A549 (cell line): Measurements from ENCODE around the gene ARHGAP5. TPM values are rescaled to one million over a fixed set of nuclear protein-coding genes. Genes with fewer than 3 reads are reported as not detected.
A peak's percentile ranks its signal among the peaks of the same experiment; 100 is the strongest.

ENCODE experiments used
- ATAC-seq, 2 experiments: fragments of 200-7000 bp in 1 of 2; fragments of >200 bp in 1 of 2; cut with Nextera tagmentation in 1 of 2; cut with Tn5 transposase in 1 of 2; 3 replicates each; pipeline versions ENCODE4 v1.8.0 to v1.9.1; 2018 to 2020; ENCODE audit warnings: mild to moderate bottlenecking in 1 of 2, moderate library complexity in 1 of 2
- CTCF ChIA-PET: fragments of 300-600 bp; sonication (Branson Sonifier 250); formaldehyde crosslinking; extraction: SDS; loops from one replicate; lab custom pipeline; 2021; ENCODE audit warnings: antibody characterized with exemption, inconsistent platforms; lab: Yijun Ruan, JAX
- POLR2A ChIA-PET: fragments of 350-600 bp; formaldehyde crosslinking; extraction: SDS; loops from one replicate; lab custom pipeline; 2021; ENCODE audit warnings: antibody characterized with exemption, inconsistent platforms; lab: Yijun Ruan, JAX
- DNase-seq, 2 experiments: peaks; one replicate each; pipeline versions ENCODE4 v3.0.0 to v3.0.0-alpha.2; 2011 to 2016; ENCODE audit warnings: low read depth in 1 of 2, low spot score in 1 of 2
- FAIRE-seq: peaks from 2 replicates; lab custom pipeline; 2011; peaks lifted over from hg19 to GRCh38; lab: Jason Lieb, UNC
- H3K27ac ChIP-seq, 2 experiments: fragments of >200 bp; sonication (Bioruptor Twin); formaldehyde crosslinking; 3 replicates each; pipeline ENCODE4 v1.5.1; 2016 to 2017
- H3K4me1 ChIP-seq: fragments of >200 bp; sonication (Bioruptor Twin); formaldehyde crosslinking; 3 replicates; pipeline ENCODE4 v1.6.1; 2016
- H3K4me2 ChIP-seq: fragments of >200 bp; sonication (Bioruptor Twin); formaldehyde crosslinking; 3 replicates; pipeline ENCODE4 v1.6.1; 2016
- H3K4me3 ChIP-seq: fragments of >200 bp; sonication (Bioruptor Twin); formaldehyde crosslinking; 3 replicates; pipeline ENCODE4 v1.5.1; 2016
- H3K9me3 ChIP-seq: fragments of >200 bp; sonication (Bioruptor Twin); formaldehyde crosslinking; 3 replicates; pipeline ENCODE4 v1.6.1; 2016
- CBX8 ChIP-seq: fragments of 200-600 bp; sonication (generic); IDR thresholded peaks from 2 replicates; pipeline ENCODE4 v1.6.1; 2016
- CHD4 ChIP-seq: fragments of 200-600 bp; sonication (generic); IDR thresholded peaks from 2 replicates; pipeline ENCODE4 v1.6.1; 2016; ENCODE audit warnings: antibody characterized with exemption, mild to moderate bottlenecking, borderline replicate concordance
- ESRRA ChIP-seq: fragments of 150-350 bp; IDR thresholded peaks from 2 replicates; pipeline ENCODE4 v1.6.1; 2014; ENCODE audit warnings: mild to moderate bottlenecking, low read length, borderline replicate concordance
- FOSB ChIP-seq: fragments of 250-450 bp; sonication (Bioruptor Pico); IDR thresholded peaks from 2 replicates; pipeline ENCODE4 v1.5.0; 2020; ENCODE audit warnings: mild to moderate bottlenecking, moderate library complexity
- FOSL2 ChIP-seq, 2 experiments: fragments of 450-650 bp in 1 of 2; fragments of >200 bp in 1 of 2; sonication (Bioruptor Twin) in 1 of 2; formaldehyde crosslinking; IDR thresholded peaks; 2 replicates each; pipeline versions ENCODE4 v1.5.0 to v1.6.1; 2016 to 2020; ENCODE audit warnings: mild to moderate bottlenecking in 1 of 2, moderate library complexity in 1 of 2
- HEYL ChIP-seq: fragments of 250-450 bp; sonication (Bioruptor Pico); IDR thresholded peaks from 2 replicates; pipeline ENCODE4 v1.8.0; 2021; ENCODE audit warnings: mild to moderate bottlenecking, moderate library complexity
- HOXB13 ChIP-seq: fragments of 250-450 bp; sonication (Bioruptor Pico); IDR thresholded peaks from 2 replicates; pipeline ENCODE4 v1.5.0; 2020; ENCODE audit warnings: low read depth, mild to moderate bottlenecking, moderate library complexity
- HOXB5 ChIP-seq: fragments of 250-450 bp; sonication (Bioruptor Pico); IDR thresholded peaks from 2 replicates; pipeline ENCODE4 v1.5.0; 2020; ENCODE audit warnings: mild to moderate bottlenecking, moderate library complexity
- KDM1A ChIP-seq: fragments of 200-600 bp; sonication (generic); IDR thresholded peaks from 2 replicates; pipeline ENCODE4 v1.6.1; 2016; ENCODE audit warnings: low read depth, mild to moderate bottlenecking
- MAFK ChIP-seq: fragments of 450-650 bp; IDR thresholded peaks from 2 replicates; pipeline ENCODE4 v1.6.1; 2014; ENCODE audit not compliant: partially characterized antibody
- MAZ ChIP-seq: fragments of 150-350 bp; IDR thresholded peaks from 2 replicates; pipeline ENCODE4 v1.6.1; 2014; ENCODE audit warnings: antibody characterized with exemption, low read depth, low read length, borderline replicate concordance
- RNF2 ChIP-seq: fragments of 200-600 bp; sonication (generic); IDR thresholded peaks from 2 replicates; pipeline ENCODE4 v1.6.1; 2016; ENCODE audit warnings: low read depth, mild to moderate bottlenecking, antibody characterized with exemption, moderate library complexity, borderline replicate concordance
- WGBS: methylation state at CpG from one replicate; pipeline ENCODE4 v1.1.6; 2017; ENCODE audit errors: missing lambda C conversion rate; 5-methylcytosine and 5-hydroxymethylcytosine counted together
- polyA plus RNA-seq, 4 experiments: library from polyadenylated mRNA; depleted of rRNA in 3 of 4; stranded (reverse); fragments of >200 nt; fragmentation: RNase III in 1 of 4; extraction: RNeasy Plus Mini Kit Qiagen cat#74134 plus additional on column Dnase treatment in 1 of 4; gene quantifications; 2 replicates in 3 of 4; 3 replicates in 1 of 4; pipeline ENCODE4 v1.2.3, GENCODE V29; 2011 to 2017
- TF ChIP-seq, protein P1 (sequence below): fragments of >200 bp; sonication (Bioruptor Twin); formaldehyde crosslinking; IDR thresholded peaks from 3 replicates; pipeline ENCODE4 v1.6.1; 2016
- TF ChIP-seq, protein P2 (sequence below): fragments of 200-600 bp; sonication (generic); IDR thresholded peaks from 2 replicates; pipeline ENCODE4 v1.6.1; 2016; ENCODE audit warnings: antibody characterized with exemption, mild to moderate bottlenecking, moderate library complexity
- TF ChIP-seq, protein P3 (sequence below): fragments of 150-350 bp; IDR thresholded peaks from 2 replicates; pipeline ENCODE4 v1.6.1; 2014; ENCODE audit warnings: low read depth, mild to moderate bottlenecking, low read length
- TF ChIP-seq, protein P4 (sequence below): IDR thresholded peaks from 2 replicates; pipeline ENCODE4 v1.6.1; 2012; ENCODE audit warnings: low read depth, borderline replicate concordance

The ARHGAP5 gene
- polyA plus RNA-seq, 2 of the 4 experiments (the other 2 are of a cell fraction): 33.6 to 66.1 TPM

DNA sequence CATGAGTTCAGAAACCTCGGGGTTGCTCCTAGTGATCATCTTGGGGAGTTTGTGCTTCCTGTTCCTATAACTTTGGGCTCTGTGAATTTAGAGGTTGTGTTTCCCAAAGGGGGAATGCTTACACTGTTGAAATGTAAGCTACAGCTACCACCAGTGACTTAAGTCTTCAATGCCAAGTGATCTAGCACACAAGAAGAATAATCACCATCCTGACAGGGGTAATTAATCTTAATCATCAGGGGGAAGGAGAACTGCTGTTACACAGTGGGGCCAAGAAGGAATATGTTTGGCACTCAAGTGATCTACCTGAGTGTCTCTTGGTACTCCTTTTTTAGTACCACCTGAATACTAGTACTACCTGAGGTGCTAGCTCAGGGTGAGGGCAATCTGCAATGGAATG lies 89.8 kb downstream of the ARHGAP5 start:
- no peak overlapping the region for H3K4me3 ChIP-seq
- WGBS: 100% methylated on average over 1 of the region's 1 CpG
- H3K9me3 ChIP-seq: no peaks in the 10 kb centered on the region
- CTCF ChIA-PET: no interaction called here
- FAIRE-seq: no peak
- ATAC-seq: no peak
- TF ChIP-seq CHD4 (no peak), MAFK (no peak), HOXB5 (CRISPR knock-in tag) (no peak)
- DNase-seq: no peak
- POLR2A ChIA-PET: no interaction called here
- H3K27ac ChIP-seq: no peak overlapping the region
- no peaks in the 10 kb centered on the region for H3K4me1 ChIP-seq
- no peak overlapping the region for H3K4me2 ChIP-seq

DNA sequence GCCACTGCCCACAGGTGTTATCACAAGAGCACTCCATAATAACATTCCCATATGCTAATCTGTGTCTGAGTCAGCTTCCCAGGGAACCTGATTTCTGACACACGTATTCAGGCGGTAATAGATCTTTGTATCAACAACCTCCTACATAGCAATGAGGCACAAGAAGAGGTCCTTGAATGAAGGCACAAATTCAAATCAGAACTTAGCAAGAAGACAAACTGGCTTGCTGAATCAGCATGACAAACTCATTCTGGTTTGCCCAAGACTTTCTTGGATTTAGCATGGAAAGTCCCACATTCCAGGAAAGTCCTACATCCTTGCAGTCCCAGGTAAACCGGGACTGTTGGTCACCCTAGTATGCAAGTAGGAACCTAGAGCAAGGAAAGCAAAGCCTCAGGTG lies 90.8 kb downstream of the ARHGAP5 start:
- ChIA-PET CTCF (no interaction called here), POLR2A (no interaction called here)
- no peaks in the 10 kb centered on the region for H3K4me1 ChIP-seq
- no peak overlapping the region for H3K4me2 ChIP-seq
- H3K27ac ChIP-seq: no peak overlapping the region
- no peak for DNase-seq
- FAIRE-seq: no peak
- no peaks in the 10 kb centered on the region for H3K9me3 ChIP-seq
- TF ChIP-seq MAFK: peak; percentile 59
- TF ChIP-seq, protein P1, sequence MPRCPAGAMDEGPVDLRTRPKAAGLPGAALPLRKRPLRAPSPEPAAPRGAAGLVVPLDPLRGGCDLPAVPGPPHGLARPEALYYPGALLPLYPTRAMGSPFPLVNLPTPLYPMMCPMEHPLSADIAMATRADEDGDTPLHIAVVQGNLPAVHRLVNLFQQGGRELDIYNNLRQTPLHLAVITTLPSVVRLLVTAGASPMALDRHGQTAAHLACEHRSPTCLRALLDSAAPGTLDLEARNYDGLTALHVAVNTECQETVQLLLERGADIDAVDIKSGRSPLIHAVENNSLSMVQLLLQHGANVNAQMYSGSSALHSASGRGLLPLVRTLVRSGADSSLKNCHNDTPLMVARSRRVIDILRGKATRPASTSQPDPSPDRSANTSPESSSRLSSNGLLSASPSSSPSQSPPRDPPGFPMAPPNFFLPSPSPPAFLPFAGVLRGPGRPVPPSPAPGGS: no peak
- no peak for ATAC-seq
- no peak overlapping the region for H3K4me3 ChIP-seq
- 64% methylated on average over 3 of the region's 3 CpGs for WGBS

DNA sequence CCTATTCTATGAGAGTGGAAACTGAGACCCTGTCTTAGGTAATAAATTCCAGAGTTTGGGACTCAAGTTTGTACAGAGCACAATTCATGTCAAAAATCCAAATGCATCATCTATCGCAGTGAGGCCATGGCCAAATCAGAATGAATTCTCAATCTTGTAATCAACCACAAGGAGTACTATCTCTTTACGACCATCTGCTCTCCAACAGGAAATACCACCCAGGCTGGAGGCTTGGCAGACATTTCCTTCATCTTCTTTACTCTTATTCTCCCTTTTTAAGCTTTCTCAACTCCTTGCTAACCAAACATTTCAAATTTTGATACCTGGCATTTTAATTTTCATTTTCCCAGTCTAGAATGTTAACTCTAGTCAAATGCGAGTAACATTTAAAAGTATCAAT lies 92.1 kb downstream of the ARHGAP5 start:
- FAIRE-seq (no peak), DNase-seq (no peak), ATAC-seq (no peak)
- Histone ChIP-seq H3K4me3 (no peak overlapping the region), H3K27ac (no peak overlapping the region), H3K4me1 (no peaks in the 10 kb centered on the region), H3K4me2 (no peak overlapping the region), H3K9me3 (no peaks in the 10 kb centered on the region)
- ChIA-PET POLR2A (no interaction called here), CTCF (no interaction called here)
- WGBS: 91% methylated on average over 3 of the region's 3 CpGs
- TF ChIP-seq ESRRA (no peak), HOXB13 (CRISPR knock-in tag) (no peak), FOSL2 (IDR thresholded peaks at IDR 0.05) (no peak), FOSL2 (CRISPR knock-in tag; IDR thresholded peaks at IDR 0.05) (no peak)
- TF ChIP-seq, protein P2, sequence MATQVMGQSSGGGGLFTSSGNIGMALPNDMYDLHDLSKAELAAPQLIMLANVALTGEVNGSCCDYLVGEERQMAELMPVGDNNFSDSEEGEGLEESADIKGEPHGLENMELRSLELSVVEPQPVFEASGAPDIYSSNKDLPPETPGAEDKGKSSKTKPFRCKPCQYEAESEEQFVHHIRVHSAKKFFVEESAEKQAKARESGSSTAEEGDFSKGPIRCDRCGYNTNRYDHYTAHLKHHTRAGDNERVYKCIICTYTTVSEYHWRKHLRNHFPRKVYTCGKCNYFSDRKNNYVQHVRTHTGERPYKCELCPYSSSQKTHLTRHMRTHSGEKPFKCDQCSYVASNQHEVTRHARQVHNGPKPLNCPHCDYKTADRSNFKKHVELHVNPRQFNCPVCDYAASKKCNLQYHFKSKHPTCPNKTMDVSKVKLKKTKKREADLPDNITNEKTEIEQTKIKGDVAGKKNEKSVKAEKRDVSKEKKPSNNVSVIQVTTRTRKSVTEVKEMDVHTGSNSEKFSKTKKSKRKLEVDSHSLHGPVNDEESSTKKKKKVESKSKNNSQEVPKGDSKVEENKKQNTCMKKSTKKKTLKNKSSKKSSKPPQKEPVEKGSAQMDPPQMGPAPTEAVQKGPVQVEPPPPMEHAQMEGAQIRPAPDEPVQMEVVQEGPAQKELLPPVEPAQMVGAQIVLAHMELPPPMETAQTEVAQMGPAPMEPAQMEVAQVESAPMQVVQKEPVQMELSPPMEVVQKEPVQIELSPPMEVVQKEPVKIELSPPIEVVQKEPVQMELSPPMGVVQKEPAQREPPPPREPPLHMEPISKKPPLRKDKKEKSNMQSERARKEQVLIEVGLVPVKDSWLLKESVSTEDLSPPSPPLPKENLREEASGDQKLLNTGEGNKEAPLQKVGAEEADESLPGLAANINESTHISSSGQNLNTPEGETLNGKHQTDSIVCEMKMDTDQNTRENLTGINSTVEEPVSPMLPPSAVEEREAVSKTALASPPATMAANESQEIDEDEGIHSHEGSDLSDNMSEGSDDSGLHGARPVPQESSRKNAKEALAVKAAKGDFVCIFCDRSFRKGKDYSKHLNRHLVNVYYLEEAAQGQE: no peak
- TF ChIP-seq, protein P3, sequence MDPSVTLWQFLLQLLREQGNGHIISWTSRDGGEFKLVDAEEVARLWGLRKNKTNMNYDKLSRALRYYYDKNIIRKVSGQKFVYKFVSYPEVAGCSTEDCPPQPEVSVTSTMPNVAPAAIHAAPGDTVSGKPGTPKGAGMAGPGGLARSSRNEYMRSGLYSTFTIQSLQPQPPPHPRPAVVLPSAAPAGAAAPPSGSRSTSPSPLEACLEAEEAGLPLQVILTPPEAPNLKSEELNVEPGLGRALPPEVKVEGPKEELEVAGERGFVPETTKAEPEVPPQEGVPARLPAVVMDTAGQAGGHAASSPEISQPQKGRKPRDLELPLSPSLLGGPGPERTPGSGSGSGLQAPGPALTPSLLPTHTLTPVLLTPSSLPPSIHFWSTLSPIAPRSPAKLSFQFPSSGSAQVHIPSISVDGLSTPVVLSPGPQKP: no peak

DNA sequence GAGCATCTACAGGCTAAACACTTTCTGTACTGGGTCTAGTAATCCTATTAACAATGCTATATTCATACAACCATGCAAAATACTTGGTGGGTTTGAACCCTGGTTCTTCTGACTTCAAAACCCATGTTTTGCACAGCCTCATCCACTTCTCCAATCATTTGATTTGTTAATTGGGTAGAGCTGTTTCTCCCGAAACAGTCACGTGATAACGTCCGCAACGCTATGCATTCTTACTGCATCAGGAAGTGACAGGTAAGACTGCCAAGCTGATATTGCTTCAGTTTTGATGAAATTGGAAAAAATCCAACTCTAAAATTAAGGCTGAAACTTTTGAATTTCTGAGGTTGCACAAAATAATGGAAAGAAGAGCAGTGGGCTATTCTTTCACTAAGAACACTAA lies 94.4 kb downstream of the ARHGAP5 start:
- no peaks in the 10 kb centered on the region for H3K4me1 ChIP-seq
- DNase-seq: no peak
- TF ChIP-seq, protein P3: no peak
- TF ChIP-seq FOSB (CRISPR knock-in tag) (no peak), HEYL (CRISPR knock-in tag) (no peak), CBX8 (no peak), MAZ (no peak), KDM1A (no peak), RNF2 (no peak)
- TF ChIP-seq, protein P4, sequence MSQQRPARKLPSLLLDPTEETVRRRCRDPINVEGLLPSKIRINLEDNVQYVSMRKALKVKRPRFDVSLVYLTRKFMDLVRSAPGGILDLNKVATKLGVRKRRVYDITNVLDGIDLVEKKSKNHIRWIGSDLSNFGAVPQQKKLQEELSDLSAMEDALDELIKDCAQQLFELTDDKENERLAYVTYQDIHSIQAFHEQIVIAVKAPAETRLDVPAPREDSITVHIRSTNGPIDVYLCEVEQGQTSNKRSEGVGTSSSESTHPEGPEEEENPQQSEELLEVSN: no peak
- ChIA-PET CTCF (no interaction called here), POLR2A (no interaction called here)
- FAIRE-seq: no peak
- H3K27ac ChIP-seq: no peak overlapping the region
- WGBS: 97% methylated on average over 5 of the region's 5 CpGs
- H3K9me3 ChIP-seq: no peaks in the 10 kb centered on the region
- no peak overlapping the region for H3K4me3 ChIP-seq
- no peak overlapping the region for H3K4me2 ChIP-seq
- no peak for ATAC-seq
